Neural progenitor cell (in vitro differentiated cells): ENCODE results near the gene CTNNA1.

Experiments used
- CTCF ChIP-seq: fragments of 200-600 bp; sonication (generic); IDR thresholded peaks from 2 replicates; pipeline ENCODE4 v1.5.1; 2017; ENCODE audit warnings: antibody characterized with exemption, mild to moderate bottlenecking
- EZH2 ChIP-seq: fragments of 200-600 bp; sonication (generic); IDR thresholded peaks from 2 replicates; pipeline ENCODE4 v1.6.1; 2017; ENCODE audit warnings: antibody characterized with exemption, mild to moderate bottlenecking, moderate library complexity

- no peak for TF ChIP-seq CTCF
- no peak for TF ChIP-seq EZH2
Observed at GRCh38 chr5:138732933-138733332, 20.3 kb upstream of the CTNNA1 start.
